IPS DF 4.7 (cell line): Measurements from ENCODE around the gene ADCK1.
"Not testable (repeated sequence)": the region's sequence is repeated elsewhere in the genome, so short reads cannot be mapped to it uniquely, and the experiment has no call there.

Source experiments
- DNase-seq: peaks from one replicate; pipeline ENCODE4 v3.0.0-alpha.2; 2013; ENCODE audit warnings: low spot score; ENCODE audit errors: extremely low read depth

Gene ADCK1

DNA sequence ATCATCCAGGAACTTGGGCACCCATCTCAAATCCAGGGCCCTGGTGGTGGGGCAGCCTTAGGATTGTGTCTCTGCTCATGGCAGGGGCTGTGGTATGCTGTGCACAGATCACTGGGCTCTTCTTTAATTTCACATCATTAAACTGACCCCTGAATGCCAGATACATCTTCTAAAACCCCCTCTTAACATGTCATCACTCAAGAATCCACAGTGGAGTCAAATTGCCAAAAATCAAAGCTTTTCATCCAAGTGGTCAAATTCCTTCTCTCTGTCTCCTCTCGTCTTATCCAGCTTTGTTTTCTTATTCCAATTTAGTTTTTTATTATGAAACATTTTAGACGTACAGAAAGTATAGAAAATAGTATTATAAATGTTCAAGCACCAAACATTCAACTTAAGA is 97.5 kb downstream of the ADCK1 start:
- DNase-seq = no peak

- DNase-seq = no peak
Measured at GRCh38 chr14:77902811-77903210, 102.9 kb downstream of the ADCK1 start.

DNA sequence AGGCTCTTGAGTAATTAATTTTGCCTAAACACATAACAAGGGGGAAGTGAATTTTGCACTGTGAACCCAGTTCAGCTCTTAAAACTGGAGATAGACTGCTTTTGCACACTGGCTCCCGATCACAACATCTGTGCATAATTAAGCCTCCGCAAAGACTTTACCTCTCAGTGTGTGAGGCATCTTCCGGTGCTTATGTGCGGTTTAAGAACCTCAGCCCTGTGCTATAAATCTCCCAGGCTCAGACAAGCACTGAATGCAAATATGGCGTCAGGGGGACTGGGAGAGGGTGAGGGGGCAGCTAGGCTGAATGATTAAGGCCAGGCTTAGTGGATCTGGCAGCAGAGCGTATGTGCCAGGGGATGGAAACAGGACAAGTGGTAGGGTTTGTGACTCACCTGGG is 103.3 kb downstream of the ADCK1 start:
- no peak for DNase-seq

GRCh38 chr14:77903937-77904617 is 104.2 kb downstream of the ADCK1 start:
- DNase-seq = no peak

- DNase-seq = no peak
Measured at GRCh38 chr14:77906446-77906845, 106.5 kb downstream of the ADCK1 start.

DNA sequence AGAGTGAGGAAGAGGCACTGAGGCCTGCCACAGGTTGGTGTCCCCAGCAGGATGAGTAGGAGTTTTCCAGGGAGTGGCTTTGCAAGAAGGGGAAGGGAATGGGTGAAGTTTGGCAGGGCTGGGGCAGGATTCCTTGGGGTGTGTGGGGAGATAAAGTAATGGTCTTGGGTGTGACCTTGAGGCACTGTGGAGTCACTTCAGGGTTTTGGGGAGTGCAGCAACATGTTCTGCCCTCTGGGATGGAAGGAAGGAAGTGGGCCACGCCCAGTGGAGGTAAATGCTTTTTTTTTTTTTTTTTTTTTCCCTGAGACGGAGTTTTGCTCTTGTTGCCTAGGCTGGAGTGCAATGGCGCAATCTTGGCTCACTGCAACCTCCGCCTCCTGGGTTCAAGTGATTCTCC is 108.9 kb downstream of the ADCK1 start:
- no peak for DNase-seq

DNA sequence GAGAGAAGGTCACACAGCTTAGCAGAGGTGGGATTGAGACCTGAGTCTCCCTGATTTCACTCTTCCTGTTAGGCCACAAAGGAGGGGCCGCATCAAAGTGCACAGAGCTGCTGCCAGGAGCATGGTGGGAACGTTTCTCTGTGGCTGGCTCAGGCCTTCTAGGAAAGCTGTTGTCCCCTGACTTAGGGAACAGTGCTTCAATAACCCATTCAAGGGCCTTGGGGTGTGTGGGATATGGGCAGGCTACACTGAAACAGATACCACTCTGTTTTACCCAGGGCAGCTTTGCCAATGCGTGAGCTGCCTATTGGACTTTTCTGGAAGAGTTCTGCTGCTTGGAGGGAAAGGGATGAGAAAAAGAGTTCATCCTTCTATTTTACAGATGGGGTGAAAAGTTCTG is 110.0 kb downstream of the ADCK1 start:
- no peak for DNase-seq

DNA sequence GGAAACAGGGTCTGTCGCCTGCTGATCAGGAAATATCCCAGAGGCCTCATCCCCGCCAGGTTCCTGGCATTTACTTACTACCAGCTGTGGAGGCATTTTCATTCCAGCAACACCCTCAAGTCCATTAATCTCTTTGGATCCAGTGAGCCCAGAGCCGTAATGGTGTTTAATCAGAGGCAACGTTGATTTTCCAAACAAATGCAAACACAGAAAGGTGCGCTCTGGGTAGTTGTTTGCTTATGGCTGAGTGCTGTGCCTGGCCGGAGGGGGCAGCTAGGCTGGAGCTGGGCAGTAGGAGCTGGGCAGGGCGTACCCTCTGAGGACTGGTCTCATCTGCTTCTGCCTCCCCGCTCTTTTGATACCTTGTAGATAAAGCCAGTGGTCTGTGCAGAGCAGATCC is 110.6 kb downstream of the ADCK1 start:
- no peak for DNase-seq

- no peak for DNase-seq
Measured at GRCh38 chr14:77911356-77911755, 111.4 kb downstream of the ADCK1 start.

GRCh38 chr14:77912754-77913556 is 113.0 kb downstream of the ADCK1 start:
- DNase-seq = no peak

DNA sequence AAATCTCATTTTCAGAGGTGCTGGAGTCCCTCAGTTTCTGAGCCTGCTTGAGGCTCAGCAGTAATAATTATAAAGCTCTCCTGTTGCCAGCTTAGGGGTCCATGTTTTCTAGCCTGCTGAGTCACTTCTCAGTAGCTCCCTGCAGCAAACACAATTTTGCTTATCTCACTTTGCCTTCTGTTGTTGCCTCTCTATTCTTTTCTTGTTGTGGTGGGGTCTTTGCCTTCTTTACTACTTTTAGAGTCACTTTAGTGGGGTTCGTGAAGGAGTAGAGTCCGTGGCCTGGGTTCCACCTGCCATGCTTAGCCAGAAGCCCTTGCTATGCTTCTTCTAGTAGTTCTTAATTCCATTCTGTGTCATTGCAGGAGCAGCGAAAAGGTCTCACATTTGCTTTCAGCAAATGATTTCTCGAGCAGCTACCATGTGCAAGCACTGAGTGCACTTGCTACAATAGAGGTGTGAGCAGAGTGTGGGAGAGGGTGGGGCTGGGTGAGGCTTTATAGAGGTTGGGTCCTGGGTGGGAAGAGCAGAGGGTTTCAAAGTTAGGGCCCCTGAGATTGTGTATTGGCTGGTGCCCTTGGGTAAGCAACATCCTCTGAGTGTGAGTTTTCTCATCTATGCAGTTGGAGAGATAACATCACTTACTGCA is 114.3 kb downstream of the ADCK1 start:
- DNase-seq = no peak

DNA sequence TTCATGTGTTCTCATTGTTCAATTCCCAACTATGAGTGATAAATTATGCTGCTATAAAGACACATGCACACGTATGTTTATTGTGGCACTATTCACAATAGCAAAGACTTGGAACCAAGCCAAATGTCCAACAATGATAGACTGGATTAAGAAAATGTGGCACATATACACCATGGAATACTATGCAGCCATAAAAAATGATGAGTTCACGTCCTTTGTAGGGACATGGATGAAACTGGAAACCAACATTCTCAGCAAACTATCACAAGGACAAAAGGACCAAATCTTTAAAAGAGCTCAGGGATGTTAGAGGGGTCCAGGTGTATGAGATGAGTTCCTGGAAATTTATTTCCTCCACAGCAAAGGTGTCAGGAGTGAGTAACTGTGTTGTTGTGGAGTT is 115.5 kb downstream of the ADCK1 start:
- not testable (repeated sequence) for DNase-seq

DNA sequence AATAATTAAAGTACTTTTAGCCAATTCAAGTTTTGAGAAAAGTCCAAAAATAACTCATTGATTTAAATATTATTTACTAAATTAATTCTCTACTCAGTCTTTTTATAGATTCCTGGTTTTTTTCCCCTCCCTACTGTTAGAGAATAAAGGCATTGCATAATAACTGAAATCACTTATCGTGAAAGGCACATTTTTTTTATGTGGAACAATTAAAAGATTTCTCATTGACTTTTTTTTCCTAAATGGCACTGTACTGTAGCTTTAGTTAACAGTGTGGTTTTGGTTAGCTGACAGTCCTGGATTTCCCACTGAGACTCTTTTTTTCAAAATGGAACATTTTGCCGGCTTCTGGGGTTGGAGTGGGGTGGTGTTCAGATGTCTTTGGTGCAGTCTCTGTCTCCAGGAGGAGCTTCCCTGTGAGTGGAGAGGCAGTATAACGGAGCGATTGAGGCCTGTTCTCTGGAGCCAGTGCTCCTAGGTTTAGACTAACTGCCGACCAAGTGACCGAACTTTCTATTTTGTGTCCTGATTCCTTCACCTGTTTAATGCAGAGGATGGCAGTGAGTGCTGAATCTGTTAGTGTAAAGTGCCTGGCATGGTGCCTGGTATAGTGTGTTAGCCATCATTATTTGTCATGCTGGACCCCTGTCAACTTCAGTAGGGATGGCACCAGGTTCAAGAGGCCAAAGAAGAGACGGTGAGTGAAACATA is 117.7 kb downstream of the ADCK1 start:
- DNase-seq = no peak

DNA sequence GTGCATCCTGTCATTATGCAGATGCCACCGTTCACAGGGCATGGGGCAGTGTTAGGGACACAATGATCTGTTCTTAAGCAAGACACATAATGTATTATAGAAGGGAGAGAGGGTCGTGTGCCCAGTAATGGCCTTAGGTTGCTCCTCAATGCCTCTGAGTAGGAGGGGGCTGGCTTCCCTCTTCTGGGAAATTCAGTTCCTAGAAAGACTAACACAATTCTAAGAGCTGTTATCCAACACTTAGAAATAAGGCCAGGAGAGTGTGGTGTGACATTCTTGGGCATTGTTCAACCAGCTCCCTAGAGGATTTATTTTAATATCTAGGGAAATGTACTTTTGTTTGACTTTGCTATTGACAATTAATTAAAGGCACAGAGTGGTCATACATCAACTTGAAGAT is 118.5 kb downstream of the ADCK1 start:
- DNase-seq = no peak

DNA sequence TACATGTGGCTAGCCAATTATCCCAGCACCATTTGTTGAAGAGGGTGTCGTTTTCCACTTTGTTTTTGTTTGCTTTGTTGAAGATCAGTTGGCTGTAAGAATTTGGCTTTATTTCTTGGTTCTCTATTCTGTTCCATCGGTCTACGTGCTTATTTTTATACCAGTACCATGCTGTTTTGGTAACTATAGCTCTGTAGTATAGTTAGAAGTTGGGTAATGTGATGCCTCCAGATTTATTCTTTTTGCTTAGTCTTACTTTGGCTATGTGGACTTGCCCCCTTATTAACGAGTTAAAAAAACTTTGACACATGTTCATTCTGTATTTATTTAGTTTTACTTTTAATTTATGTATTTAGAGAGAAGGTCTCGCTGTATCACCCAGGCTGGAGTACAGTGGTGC is 120.4 kb downstream of the ADCK1 start:
- DNase-seq = no peak

- DNase-seq = no peak
Measured at GRCh38 chr14:77921818-77922217, 121.9 kb downstream of the ADCK1 start.

- DNase-seq = no peak
Measured at GRCh38 chr14:77923131-77923936, 123.4 kb downstream of the ADCK1 start.

- no peak for DNase-seq
Measured at GRCh38 chr14:77924141-77924948, 124.4 kb downstream of the ADCK1 start.

- DNase-seq = no peak
Measured at GRCh38 chr14:77926942-77927341, 127.0 kb downstream of the ADCK1 start.

DNA sequence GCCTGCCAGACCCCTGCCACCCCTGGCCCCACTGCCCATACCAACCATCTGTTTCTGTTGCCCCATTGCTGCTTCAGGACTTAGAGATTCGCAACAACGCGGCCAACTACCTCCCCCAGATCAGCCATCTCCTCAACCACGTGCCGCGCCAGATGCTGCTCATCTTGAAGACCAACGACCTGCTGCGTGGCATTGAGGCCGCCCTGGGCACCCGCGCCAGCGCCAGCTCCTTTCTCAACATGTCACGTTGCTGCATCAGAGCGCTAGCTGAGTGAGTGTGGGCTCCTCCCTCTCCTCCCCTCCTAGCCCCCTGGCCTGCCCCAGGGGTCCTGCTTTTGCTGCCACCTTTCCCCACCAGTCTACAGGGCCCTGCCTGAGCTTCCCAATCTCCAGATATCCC is 131.5 kb downstream of the ADCK1 start:
- no peak for DNase-seq
